ENCODE data around the gene ADCY5.

DNA sequence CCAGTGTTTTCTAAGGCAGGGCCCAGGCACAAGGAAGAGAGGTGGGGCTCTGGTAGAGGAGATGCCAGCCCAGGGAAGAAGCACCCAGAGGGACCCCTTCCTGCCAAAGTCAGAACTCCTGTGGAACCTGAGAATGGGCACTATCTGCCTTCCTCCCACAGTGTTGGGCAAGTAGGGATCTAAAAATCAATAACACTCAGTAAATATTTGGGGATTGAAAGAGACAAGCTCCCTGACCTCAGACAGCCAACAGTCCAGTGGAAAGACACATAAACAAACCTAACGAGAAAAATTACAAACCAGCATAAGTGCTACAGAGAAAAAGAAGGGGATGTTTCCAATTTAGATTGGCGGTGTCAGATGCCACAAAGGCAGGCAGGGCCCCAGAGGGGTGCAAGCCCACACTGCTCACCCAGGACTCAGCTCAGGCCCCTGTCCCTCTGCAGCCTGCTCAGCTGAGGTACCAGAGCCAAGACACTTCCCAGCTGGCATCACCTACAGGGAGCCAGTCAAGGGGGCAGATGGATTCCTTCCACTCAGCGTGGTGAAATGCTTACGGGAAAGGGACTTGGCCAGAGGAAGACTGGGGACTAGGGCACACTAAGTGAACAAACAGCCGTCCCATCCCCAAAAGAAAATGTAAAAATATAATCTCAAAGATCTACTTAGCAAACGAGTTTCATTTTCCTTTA is 15.9 kb downstream of the ADCY5 start:
- TF ChIP-seq, protein P1, sequence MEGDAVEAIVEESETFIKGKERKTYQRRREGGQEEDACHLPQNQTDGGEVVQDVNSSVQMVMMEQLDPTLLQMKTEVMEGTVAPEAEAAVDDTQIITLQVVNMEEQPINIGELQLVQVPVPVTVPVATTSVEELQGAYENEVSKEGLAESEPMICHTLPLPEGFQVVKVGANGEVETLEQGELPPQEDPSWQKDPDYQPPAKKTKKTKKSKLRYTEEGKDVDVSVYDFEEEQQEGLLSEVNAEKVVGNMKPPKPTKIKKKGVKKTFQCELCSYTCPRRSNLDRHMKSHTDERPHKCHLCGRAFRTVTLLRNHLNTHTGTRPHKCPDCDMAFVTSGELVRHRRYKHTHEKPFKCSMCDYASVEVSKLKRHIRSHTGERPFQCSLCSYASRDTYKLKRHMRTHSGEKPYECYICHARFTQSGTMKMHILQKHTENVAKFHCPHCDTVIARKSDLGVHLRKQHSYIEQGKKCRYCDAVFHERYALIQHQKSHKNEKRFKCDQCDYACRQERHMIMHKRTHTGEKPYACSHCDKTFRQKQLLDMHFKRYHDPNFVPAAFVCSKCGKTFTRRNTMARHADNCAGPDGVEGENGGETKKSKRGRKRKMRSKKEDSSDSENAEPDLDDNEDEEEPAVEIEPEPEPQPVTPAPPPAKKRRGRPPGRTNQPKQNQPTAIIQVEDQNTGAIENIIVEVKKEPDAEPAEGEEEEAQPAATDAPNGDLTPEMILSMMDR (conservative IDR thresholded peaks at IDR 0.05): no peak
- no peak for TF ChIP-seq EZH2 (IDR thresholded peaks at IDR 0.05; ENCODE audit: low read depth)
